Astrocyte (in vitro differentiated cells and primary cell): Measurements from ENCODE around the gene PLD4.

ENCODE experiments used
- EZH2 ChIP-seq: IDR thresholded peaks from 2 replicates; pipeline ENCODE4 v1.6.1; 2012; ENCODE audit warnings: mild to moderate bottlenecking, low read length, inconsistent platforms; ENCODE audit not compliant: insufficient read depth
- TF ChIP-seq, protein P1 (sequence below): IDR thresholded peaks from 2 replicates; pipeline ENCODE4 v1.5.1; 2011; ENCODE audit warnings: low read depth, mild to moderate bottlenecking, inconsistent platforms, low read length, moderate library complexity; ENCODE audit not compliant: insufficient read depth

GRCh38 chr14:104878582-104878981 lies 46.1 kb upstream of the PLD4 start:
- no peak for TF ChIP-seq EZH2
- TF ChIP-seq, protein P1, sequence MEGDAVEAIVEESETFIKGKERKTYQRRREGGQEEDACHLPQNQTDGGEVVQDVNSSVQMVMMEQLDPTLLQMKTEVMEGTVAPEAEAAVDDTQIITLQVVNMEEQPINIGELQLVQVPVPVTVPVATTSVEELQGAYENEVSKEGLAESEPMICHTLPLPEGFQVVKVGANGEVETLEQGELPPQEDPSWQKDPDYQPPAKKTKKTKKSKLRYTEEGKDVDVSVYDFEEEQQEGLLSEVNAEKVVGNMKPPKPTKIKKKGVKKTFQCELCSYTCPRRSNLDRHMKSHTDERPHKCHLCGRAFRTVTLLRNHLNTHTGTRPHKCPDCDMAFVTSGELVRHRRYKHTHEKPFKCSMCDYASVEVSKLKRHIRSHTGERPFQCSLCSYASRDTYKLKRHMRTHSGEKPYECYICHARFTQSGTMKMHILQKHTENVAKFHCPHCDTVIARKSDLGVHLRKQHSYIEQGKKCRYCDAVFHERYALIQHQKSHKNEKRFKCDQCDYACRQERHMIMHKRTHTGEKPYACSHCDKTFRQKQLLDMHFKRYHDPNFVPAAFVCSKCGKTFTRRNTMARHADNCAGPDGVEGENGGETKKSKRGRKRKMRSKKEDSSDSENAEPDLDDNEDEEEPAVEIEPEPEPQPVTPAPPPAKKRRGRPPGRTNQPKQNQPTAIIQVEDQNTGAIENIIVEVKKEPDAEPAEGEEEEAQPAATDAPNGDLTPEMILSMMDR, result no peak
